ENCODE results near the gene HIBCH. TPM values are rescaled to one million over a fixed set of nuclear protein-coding genes. Genes with fewer than 3 reads are reported as not detected.
"Not testable (repeated sequence)": the region's sequence is repeated elsewhere in the genome, so short reads cannot be mapped to it uniquely, and the experiment has no call there.

The HIBCH gene
- total RNA-seq, 1 donor from 2014 or later: 24.5 TPM

DNA sequence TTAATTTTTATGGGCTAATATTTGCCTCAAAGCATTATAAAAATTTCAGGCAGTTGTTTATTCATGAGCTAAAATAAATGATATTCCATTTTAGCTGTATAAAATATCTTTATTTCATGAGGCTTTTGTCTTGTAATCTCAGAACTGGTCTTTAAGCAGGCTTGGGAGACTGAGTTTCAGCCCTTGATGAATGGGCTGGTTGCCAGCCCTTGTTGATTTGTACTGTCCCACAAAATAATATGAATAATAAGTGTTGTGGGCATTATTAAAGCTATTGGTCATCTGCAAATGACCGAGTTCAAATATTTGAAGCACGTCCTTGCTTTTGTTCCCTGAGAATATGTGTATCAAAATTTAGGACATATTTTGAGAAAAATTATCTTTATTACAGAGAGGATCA is 41.9 kb upstream of the HIBCH start:
- Histone ChIP-seq H3K4me3 (no peak overlapping the region), H3K9me3 (replicated peaks) (no peaks in the 10 kb centered on the region), H3K36me3 (peaks cover 49% of the 10 kb centered on the region), H3K4me1 (peaks cover 31% of the 10 kb centered on the region), H3K27me3 (ENCODE audit: low read depth) (no peaks in the 10 kb centered on the region), H3K27ac (replicated peaks) (no peak overlapping the region)
- DNase-seq: no peak
- intact Hi-C loops (cut with micrococcal nuclease): no loop called here
- TF ChIP-seq, protein P1, sequence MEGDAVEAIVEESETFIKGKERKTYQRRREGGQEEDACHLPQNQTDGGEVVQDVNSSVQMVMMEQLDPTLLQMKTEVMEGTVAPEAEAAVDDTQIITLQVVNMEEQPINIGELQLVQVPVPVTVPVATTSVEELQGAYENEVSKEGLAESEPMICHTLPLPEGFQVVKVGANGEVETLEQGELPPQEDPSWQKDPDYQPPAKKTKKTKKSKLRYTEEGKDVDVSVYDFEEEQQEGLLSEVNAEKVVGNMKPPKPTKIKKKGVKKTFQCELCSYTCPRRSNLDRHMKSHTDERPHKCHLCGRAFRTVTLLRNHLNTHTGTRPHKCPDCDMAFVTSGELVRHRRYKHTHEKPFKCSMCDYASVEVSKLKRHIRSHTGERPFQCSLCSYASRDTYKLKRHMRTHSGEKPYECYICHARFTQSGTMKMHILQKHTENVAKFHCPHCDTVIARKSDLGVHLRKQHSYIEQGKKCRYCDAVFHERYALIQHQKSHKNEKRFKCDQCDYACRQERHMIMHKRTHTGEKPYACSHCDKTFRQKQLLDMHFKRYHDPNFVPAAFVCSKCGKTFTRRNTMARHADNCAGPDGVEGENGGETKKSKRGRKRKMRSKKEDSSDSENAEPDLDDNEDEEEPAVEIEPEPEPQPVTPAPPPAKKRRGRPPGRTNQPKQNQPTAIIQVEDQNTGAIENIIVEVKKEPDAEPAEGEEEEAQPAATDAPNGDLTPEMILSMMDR (IDR thresholded peaks at IDR 0.05; ENCODE audit: borderline replicate concordance): no peak

DNA sequence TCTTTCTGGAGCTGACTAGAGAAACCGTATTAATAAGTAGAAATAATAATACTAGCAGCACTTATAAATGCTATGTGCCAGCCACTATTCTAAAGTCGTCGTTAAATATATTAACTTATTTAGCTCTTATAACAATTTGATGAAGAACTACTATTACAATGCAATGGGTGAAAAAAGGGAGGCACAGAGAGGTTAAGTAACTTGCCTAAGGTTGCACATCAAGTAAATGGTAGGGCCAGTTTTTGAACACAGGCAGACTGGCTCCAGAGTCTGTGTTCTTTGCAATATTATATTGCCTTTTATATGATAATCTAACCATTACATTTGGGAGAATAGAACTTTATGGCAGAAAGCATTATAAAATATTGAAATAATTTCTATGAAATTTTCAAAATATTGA is 41.3 kb upstream of the HIBCH start:
- H3K4me3 ChIP-seq: no peak overlapping the region
- intact Hi-C loops (cut with micrococcal nuclease): no loop called here
- no peak for DNase-seq
- TF ChIP-seq, protein P1 (IDR thresholded peaks at IDR 0.05; ENCODE audit: borderline replicate concordance): no peak
- H3K4me1 ChIP-seq: peaks cover 37% of the 10 kb centered on the region
- no peaks in the 10 kb centered on the region for H3K9me3 ChIP-seq (replicated peaks)
- no peaks in the 10 kb centered on the region for H3K27me3 ChIP-seq (ENCODE audit: low read depth)
- peaks cover 45% of the 10 kb centered on the region for H3K36me3 ChIP-seq
- H3K27ac ChIP-seq (replicated peaks): no peak overlapping the region

DNA sequence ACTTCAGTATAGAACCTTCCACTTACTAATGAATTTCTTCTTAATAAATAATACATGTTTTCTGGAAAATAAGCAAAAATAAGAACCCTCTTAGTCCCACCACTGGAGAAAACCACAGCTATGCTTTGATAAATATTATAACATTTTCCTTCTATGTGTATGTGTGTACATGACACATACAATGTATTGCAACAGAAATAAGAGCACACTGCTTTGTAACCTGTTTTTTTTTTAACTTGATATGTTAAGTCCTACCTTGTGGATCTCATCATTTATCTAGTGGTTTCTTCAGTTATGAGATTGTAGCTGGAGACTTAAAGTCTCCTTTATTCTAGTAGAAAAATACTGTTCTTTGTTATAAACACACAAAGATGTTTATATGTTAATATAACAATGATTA is 40.9 kb upstream of the HIBCH start:
- Histone ChIP-seq H3K4me3 (no peak overlapping the region), H3K36me3 (peaks cover 44% of the 10 kb centered on the region), H3K4me1 (peaks cover 41% of the 10 kb centered on the region), H3K27me3 (ENCODE audit: low read depth) (no peaks in the 10 kb centered on the region), H3K9me3 (replicated peaks) (no peaks in the 10 kb centered on the region), H3K27ac (replicated peaks) (peak overlapping the region; percentile 71)
- intact Hi-C loops (cut with micrococcal nuclease): no loop called here
- TF ChIP-seq, protein P1 (IDR thresholded peaks at IDR 0.05; ENCODE audit: borderline replicate concordance): no peak
- no peak for DNase-seq

DNA sequence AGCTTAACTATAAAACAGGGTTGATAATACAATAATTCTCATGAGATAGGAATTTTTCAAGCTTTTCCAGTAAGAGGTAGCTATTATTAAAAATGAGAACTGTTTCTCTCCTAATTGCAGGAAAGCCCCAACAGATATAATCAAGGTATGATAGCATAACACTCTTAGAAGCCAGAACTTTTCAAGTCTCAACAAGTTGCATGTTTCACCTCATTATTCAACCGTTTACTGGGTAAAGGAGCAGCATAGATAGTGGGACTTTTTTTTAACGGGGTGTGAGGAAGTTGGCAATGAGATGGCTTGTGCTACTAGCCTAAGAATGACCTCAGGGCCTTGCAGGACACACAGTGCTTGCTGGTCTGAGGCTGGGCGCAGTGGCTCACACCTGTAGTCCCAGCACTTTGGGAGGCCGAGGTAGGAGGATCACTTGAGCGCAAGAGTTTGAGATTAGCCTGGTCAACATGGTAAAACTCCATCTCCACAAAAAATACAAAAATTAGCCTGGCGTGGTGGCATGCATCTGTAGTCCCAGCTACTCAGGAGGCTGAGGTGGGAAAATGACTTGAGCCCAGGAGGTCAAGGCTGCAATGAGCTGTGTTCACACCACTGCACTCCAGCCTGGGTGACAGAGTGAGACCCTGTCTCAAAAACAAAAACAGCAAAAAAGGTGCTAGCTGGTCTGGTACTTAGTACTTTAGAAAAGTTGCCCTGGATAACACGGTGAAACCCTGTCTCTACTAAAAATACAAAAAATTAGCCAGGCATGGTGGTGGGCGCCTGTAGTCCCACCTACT is 39.2 kb upstream of the HIBCH start:
- intact Hi-C loops (cut with micrococcal nuclease); DNase-seq; H3K9me3 ChIP-seq (replicated peaks); H3K27me3 ChIP-seq (ENCODE audit: low read depth): not testable (repeated sequence)
- Histone ChIP-seq H3K27ac (replicated peaks) (peak overlapping the region; percentile 71), H3K36me3 (peaks cover 32% of the 10 kb centered on the region), H3K4me1 (peaks cover 49% of the 10 kb centered on the region), H3K4me3 (peak overlapping the region; percentile 43)

DNA sequence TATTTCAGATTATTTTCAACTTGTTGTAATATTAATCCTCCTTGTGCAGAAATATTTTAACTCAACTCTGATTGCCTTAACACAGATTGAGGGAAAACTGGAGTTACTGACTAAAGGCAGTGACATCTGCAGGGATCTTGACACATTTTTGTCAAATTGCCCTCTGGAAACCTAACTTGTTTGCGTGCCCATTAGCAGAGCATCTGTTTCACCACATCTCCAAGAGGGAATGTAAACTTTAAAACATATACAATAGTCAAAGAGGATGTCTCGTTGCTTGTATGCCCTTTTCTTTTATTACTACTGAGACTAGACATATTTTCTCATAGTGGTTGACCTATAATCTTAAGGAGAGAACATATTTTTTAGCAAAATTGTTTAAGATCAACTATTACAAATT is 38.0 kb upstream of the HIBCH start:
- H3K36me3 ChIP-seq: peaks cover 22% of the 10 kb centered on the region
- no peaks in the 10 kb centered on the region for H3K27me3 ChIP-seq (ENCODE audit: low read depth)
- no peak for DNase-seq
- intact Hi-C loops (cut with micrococcal nuclease): no loop called here
- H3K4me3 ChIP-seq: no peak overlapping the region
- H3K4me1 ChIP-seq: peaks cover 61% of the 10 kb centered on the region
- TF ChIP-seq, protein P1 (IDR thresholded peaks at IDR 0.05; ENCODE audit: borderline replicate concordance): no peak
- H3K27ac ChIP-seq (replicated peaks): no peak overlapping the region
- no peaks in the 10 kb centered on the region for H3K9me3 ChIP-seq (replicated peaks)

DNA sequence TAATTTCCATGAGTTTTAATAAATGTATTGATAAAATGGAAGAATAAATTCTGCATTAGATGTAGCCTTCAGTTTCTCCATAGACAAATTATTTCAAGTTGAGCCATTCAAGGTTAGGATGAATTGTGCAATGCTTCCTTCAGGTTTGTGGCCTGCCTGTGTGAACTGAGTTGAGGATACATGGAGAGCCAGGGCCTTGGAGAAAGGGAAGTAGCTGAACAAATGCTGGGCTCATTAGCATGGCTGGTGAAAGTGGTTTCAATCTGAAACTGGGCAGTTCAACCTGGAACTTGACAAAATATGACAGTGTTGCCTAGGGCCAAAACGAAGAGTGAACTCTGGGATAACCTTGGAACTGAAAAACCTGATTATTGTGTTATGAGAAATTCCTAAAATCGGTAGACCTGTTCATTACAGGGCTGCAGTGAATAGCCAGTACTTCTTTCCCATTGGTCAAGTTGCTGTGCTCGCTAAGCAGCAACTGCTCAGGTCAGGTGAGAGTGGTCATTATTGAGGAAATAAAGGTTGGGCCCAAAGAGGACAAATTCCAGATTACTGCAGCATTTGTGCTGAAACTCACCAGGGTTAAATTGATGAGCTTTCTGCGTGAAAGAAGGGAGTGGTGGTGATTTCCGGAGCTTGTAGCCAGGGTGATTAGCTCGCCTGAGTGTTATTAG is 36.5 kb upstream of the HIBCH start:
- Histone ChIP-seq H3K27ac (replicated peaks) (no peak overlapping the region), H3K9me3 (replicated peaks) (no peaks in the 10 kb centered on the region), H3K27me3 (ENCODE audit: low read depth) (no peaks in the 10 kb centered on the region), H3K36me3 (peaks cover 8% of the 10 kb centered on the region), H3K4me1 (peaks cover 64% of the 10 kb centered on the region), H3K4me3 (no peak overlapping the region)
- TF ChIP-seq, protein P1 (IDR thresholded peaks at IDR 0.05; ENCODE audit: borderline replicate concordance): no peak
- intact Hi-C loops (cut with micrococcal nuclease): no loop called here
- no peak for DNase-seq
